ENCODE data around the gene FANCD2. TPM values are rescaled to one million over a fixed set of nuclear protein-coding genes. Genes with fewer than 3 reads are reported as not detected.
"Not testable (repeated sequence)": the region's sequence is repeated elsewhere in the genome, so short reads cannot be mapped to it uniquely, and the experiment has no call there.

FANCD2 gene
- 1.6 TPM for total RNA-seq
- long read RNA-seq, partial matches to known transcripts, result 1 of 1 reads
- long read RNA-seq, other reads (novel, unspliced or antisense), result 0 of 1 reads

DNA sequence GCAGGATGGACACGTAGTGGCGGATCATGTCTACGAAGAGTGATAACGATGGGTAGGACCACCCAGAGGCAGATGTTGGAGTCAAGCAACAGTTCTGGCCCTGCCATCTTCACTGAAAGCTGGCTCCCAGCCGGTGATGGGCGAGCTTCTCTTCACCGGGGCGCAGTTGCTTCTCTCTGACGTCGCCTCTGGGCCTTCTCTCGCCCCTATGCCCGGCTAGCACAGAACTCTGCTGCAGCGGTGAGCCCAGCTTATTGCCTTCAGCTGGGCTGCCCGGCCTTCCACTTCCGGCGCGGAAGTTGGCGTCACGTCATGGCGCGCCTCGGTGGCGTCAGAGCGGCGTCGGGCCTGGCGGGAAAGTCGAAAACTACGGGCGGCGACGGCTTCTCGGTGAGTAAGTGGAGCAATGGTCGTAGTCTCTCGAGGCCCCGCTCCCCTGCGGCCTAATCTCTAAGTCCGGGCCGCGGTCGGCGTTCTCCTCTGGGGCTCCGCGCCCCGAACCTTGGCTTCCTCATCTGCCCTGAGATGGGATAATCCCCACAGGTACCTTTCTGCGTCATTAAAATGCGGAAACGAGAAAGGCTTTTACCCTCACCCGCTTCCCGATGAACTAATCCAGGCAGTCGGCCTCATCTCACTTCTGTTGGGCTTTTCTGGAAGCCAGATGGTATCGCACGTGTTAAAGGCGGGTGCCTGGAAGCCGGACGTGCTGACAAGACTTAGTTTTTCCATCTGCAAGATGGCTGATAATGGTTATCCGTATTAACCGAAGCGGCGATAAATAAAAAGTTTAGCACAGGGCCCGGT is at the start of gene FANCD2:
Gene FANCD2, plus strand, starts transcription at position 354 of the 807 bp plus-strand sequence. CDS start 2,221 bp downstream, outside the sequence.
- peak; percentile 98 for ATAC-seq
- intact Hi-C loops (cut with micrococcal nuclease), result no loop called here
- peak; percentile 92 for DNase-seq

DNA sequence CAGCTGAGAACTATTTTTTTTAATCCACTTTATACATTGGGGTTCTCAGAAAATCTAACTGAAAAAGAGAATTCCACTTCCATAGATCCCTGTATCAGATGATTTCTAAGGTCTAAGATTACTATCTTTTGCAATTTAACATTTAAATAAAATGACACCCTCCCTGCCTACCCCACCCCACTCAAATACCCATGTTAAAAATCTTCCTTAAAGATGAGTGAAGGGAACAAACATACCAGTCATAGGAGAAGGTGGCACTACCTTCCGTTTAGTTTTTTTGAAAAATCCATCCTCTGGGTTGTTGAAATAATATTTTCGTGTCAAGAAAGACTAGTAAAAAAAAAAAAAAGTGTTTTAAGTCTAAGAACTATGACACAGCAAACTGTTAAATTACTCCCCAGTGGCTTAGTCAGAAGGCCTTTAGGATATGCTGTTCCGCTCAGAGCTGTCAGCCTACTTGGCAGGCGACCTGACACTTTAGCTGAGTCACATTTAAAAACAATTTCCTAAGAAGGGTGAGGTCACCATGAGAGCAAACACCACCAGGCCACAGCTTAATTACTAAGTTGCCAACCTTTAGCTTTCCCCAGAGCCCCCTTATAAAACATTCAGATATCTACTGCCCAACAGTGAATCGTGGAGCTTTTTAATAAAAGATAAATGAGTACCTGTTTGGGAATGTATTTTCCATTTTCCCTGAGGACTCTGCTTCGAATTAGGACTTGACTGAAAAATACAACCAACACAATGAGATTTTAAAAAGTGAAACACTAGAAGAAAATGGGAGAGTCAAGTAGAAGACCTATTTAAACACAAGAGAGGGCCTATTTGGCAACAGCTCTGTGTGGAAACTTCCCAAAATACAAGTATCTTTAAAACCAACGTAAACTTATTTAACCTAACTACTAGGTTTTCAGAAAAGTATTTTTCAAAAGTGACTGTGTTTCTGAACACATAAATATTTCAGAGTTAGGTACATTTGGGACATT is 49.2 kb upstream of the FANCD2 start:
- ATAC-seq (peak; percentile 98), DNase-seq (peak; percentile 75)
- intact Hi-C loops (cut with micrococcal nuclease), result no loop called here

DNA sequence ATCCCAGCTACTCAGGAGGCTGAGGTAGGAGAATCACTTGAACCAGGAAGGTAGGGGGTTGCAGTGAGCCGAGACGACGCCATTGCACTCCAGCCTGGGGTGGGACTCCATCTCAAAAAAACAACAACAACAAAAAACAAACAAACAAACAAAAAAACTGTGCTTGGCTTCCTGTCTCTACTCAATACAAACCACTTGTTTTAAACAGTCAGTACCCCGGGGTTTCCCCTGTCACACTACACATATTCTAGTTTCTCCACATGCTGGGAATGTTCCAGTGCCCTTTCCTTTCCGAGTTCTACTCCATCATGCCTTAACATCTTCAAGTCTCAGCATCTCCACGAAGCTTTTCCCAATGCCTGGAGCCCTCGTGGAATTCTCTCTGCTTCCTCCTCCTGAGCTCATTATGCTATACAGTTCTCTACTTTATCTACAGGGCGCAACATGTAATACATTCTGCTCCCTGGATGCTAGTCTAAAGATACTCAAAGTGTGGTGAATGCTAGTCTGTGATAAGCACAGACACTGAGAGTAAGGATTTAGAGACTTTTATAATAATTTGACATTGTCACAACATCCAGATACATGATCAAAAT is 47.4 kb upstream of the FANCD2 start:
- intact Hi-C loops (cut with micrococcal nuclease), result no loop called here

DNA sequence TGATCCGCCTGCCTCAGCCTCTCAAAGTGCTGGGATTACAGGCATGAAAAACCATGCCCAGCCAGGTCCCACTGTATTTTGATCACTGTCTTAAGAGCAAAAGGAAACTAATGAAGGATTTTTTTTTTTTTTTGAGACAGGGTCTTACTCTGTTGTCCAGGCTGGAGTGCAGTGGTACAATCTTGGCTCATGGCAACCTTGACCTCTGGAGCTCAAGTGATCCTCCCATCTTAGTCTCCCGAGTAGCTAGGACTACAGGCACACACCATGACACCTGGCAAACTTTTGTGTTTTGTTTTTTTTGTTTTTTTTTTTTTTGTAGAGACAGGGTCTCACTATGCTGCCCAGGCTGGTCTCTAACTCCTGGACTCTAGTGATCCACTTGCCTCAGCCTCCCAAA is 46.0 kb upstream of the FANCD2 start:
- ATAC-seq, result no peak
- intact Hi-C loops (cut with micrococcal nuclease), result no loop called here
- DNase-seq, result no peak

More for the DNA sequence above, 47.4 kb upstream of the FANCD2 start:
- DNase-seq, result no peak
- ATAC-seq, result no peak

DNA sequence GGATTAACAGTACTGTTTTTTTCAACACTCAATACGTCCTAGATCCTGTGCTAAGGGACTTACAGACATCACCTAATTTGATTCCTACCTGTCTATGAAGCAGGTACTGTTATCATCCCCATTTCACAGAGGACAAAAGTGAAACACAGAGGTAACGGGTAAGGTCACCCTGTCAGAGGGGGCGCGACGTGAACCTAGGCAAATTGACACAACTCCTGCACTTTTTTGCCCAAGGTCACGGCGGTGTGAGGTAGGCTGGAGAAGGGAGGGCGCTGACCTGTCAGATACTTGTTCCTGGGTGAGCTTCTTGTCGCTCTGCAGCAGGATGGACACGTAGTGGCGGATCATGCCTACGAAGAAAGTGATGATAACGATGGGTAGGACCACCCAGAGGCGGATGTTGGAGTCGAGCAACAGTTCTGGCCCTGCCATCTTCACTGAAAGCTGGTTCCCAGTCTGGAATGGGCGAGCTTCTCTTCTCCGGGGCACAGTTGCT is 40.0 kb upstream of the FANCD2 start:
- intact Hi-C loops (cut with micrococcal nuclease), result no loop called here
- peak; percentile 59 for ATAC-seq
- DNase-seq, result no peak

DNA sequence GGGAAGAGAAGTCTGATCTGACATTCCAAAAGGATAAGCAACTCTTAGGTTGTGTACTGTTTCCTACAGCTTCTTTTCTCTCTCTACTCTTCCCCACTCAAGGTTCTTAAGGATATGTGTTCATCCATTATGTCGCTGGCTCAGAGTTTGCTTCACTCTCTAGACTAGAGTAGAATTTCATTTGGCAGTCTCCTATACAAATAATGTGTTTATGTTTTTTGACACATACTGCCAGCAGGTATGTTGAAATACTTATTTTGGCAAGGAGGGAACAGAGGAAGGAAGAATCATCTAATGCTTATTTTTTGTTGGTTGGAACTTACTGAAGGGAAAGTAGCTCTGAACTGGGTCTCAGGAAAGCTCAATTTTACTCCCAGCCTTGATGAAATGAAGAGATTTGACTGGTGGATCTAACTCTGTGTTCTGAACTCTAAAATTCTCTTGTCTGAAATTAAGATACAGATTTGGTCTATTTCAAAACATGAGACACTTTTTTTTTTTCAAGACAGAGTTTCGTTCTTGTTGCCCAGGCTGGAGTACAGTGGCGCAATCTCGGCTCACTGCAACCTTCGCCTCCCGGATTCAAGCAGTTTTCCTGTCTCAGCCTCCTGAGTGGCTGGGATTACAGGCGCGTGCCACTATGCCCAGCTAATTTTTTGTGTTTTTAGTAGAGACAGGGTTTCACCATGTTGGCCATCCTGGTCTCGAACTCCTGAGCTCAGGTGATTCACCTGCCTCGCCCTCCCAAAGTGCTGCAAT is 32.0 kb upstream of the FANCD2 start:
- intact Hi-C loops (cut with micrococcal nuclease), result no loop called here
- DNase-seq (no peak), ATAC-seq (no peak)

DNA sequence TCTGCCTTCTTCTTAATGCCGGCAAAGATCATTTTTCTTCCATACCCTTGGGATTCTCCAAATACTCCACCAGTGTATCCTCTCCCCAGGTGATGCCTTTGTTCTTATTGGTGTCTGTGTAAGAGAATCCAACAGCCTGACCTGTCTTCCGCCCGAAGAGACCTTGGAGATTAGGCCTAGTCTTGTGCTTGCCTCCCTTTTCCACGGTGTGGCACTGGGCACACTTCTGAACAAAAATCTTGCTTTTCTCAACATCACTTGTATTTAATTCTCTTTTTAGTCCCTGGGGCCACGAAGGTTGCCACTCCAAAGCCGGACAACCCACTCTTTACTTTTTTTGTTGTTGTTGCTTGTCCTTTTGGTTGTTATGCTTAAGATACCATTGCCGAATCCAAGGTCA is 25.6 kb upstream of the FANCD2 start:
- intact Hi-C loops (cut with micrococcal nuclease), result no loop called here
- ATAC-seq, result no peak

DNA sequence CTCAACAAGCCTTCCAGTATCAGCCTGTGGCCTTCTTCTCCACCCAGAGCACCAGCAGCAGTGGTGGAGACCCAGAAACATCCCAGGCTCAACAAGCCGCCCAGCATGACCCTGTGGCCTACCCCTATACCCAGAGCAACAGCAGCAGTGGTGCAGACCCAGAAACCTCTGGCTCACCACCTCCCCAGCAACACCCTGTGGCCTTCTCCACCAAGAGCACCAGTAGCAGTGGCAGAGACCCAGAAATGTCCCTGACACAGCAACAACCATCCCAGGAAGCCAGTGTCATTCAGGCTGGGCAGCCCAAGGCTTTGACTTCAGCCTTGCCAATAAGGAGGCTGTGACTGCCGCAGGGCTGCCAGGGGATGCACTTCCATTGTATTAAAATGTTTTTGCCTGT is 23.3 kb upstream of the FANCD2 start:
- intact Hi-C loops (cut with micrococcal nuclease), result no loop called here
- DNase-seq (no peak), ATAC-seq (no peak)

More for the DNA sequence above, 25.6 kb upstream of the FANCD2 start:
- no peak for DNase-seq

DNA sequence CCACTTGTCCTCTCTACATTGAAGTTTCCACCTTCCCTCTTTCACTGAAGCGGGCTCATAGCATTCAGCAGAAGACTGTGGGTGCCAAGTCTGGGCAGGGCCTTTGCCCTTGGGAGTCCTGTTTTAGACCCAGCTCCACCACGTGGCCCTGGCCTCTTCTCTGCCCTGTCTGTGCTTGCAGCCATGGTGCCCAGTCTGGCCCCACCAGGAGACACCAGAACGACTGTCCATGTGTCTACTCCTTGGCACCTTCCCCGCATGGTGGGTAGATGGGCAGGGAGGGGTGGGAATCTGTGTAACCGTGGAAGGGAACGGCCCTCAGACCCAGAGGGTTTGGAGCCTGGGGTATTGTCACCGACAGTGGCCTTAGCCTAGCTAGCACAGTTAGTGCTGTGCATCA is 21.7 kb upstream of the FANCD2 start:
- no peak for DNase-seq
- no peak for ATAC-seq
- intact Hi-C loops (cut with micrococcal nuclease), result no loop called here

DNA sequence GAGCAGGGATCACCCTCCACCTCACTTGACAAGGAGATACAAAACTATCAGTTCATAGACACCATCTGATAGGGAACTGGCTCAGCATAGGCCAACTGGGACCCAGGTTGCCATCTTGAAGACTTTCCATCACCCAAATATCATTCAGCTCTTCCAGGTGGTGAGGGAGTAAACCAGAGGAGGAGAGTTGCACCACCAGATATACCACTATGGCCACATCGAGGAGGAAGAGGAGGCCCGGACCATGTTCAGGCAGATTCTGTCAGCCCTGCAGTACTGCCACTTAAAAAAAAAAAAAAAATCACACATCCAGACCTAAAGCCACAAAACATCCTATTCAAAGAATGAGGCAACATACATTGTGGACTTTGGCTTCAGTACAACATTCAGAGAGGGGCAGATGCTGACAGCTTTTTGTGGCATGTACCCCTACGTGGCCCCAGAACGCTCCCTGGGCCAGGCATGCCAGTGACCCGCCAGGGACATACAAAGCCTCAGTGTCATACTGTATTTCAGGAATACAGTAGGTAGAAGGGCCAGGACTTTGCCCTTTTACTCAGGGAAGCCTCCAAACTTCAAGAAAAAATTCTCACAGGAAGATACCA is 21.2 kb upstream of the FANCD2 start:
- DNase-seq (no peak), ATAC-seq (no peak)
- intact Hi-C loops (cut with micrococcal nuclease), result no loop called here

DNA sequence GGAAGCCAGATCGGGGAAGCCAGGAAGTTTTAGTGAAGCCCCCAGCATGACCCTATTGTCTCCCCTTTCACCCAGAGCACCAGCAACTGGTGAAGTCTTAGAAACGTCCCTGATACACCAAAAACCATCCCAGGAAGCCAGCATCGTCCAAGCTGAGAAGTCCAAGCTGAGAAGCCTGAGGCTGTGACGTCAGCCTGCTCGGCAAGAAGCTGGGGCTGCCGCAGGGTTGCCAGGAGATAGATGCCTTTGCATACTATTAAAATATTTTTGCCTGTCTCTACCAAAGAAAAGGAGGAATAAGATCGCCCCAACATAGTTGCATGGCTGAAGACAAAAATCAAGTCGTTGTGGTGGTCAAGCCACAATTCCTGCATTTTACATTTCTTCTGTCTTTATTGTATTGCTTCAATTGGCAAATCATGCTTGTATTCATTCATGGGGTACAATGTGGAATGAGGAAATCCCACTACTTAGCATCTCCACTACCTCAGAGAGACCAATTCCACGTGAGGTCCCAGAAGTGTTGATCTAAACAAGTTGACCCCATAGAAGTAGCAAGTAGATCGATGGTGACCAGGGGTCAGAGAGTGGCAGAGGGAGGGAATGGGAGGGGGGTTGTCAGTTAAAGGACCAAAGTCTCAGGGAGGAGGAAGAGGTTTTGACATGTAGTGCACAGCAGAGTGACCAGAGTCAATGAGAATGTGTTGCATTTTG is 20.0 kb upstream of the FANCD2 start:
- intact Hi-C loops (cut with micrococcal nuclease), result no loop called here
- ATAC-seq (no peak), DNase-seq (no peak)

DNA sequence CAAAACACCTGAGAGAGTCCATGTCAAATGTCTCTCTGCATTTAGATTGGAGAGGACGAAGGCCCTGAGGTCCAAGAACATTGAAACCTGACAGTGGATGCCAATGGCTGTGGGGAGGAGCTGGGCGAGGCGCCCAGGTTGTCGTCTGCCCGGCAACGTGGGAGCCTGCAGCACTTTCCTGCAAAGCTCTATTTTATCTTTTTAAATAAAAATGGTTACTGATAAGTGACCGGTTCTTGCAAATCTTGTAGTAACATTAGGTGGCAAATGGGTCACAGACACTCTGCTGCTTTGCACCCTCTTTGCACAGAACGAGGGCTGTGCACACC is 19.5 kb upstream of the FANCD2 start:
- intact Hi-C loops (cut with micrococcal nuclease), result no loop called here
- ATAC-seq (no peak), DNase-seq (no peak)

DNA sequence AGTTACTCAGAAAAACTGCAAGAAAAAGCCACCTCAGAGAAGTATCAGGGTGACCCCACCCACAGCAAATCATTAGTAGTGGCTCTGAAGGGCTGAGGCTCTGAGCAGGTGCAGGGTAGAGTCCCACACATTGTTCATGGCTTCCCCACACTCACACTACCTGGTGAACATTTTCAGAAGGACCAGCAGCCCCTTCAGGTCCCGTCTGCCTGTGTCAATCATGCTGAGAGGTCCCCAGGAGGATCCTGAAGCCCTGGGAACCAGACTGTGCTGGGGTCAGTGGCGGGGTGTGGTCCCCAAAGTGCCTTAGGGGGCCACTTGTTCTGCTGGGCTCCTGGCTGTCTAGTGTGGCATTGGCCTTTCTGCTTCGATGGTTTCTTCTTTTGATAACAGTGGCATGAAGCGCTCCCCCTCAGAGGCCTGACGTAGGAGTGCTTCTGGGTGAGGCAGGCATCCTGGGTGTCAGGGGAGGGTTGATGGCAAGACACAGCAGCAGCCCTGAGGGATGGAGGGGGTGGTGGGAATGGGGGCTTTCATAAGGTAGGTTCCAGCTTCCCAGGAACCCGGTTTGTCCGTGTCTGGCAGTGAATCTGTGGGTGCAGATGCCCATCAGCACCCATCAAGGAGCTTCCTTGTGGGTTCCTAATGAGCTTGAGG is 19.0 kb upstream of the FANCD2 start:
- intact Hi-C loops (cut with micrococcal nuclease), result no loop called here
- DNase-seq, result no peak
- ATAC-seq, result no peak

DNA sequence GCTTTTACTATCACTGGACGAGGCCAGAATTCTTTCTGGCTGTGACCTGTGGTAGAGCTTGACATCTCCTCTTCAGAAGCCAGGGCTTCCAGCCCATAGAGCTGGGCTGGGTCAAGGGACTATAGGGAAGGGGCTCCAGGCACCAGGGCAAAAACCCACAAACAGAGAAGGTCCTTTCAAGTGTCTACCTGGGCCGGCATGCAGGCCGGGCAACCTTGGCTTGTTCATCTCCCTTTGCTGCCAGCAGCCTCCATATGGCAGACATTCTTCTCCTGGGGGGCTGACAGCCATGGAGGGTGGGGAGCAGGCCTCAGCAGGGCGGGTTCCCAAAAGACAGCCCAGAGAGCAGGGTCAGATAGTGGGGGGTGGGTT is 18.0 kb upstream of the FANCD2 start:
- intact Hi-C loops (cut with micrococcal nuclease); DNase-seq; ATAC-seq: not testable (repeated sequence)

DNA sequence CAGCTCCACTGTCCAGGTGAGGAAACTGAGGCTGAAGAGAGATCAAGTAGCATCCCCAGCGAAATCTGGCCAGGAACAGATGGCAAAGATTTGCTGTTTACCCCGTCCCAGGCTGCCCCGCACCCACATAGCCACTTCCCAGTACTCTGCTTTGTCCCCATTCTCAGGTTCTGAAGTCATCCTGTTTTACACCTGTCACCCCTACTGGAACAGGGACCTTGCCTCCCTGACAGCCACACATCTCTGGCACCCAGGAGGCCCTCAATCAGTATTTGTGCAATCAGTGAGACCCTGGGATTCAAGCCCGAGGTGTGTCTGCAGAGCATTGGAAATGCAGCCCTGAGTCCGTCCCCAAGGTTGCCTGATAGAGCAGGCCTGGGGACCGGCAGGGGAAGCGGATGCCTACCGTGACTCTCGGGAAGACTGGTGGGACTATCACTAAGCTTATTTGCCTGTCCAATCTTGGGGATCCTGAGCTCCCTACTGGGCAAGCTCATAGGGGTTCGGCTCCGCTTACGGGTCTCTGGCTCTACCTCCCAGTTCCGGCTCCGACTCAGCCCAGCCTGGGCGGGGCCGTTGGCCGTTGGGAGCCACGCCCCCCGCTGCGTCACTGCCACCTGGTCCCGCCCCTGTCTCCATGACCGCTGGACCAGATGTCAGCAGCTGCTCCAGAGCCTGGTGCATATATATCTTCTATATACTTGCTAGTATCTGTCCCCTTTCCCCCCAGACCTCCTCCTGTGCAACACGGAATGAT is 17.5 kb upstream of the FANCD2 start:
- peak; percentile 79 for ATAC-seq
- intact Hi-C loops (cut with micrococcal nuclease), result no loop called here

DNA sequence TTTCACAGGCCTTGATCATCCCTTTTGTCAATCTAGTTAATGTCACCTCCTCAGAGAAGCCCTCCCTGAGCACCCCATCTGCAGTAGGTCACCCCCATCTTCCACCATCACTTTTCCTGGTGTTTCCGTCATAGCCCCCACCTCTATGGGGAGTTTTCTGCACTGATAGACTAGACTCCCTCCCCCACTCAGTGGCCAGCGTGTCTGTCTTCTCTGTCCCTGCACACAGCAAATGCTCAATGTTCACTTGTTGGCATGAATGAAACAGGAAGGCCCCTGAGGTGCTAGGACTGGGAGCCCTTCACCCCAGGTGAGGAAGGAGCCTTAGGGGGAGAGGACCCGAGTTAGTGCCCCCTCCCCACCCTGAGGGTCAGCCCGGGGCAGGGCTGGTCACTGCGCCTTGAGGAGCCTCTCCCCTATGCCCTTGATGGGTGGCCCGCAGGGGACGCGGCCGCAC is 15.8 kb upstream of the FANCD2 start:
- DNase-seq (no peak), ATAC-seq (no peak)
- intact Hi-C loops (cut with micrococcal nuclease), result no loop called here

More for the DNA sequence above, 17.5 kb upstream of the FANCD2 start:
- peak; percentile 95 for DNase-seq
